ENCODE measurements around the gene RYR2.

Gene RYR2

DNA sequence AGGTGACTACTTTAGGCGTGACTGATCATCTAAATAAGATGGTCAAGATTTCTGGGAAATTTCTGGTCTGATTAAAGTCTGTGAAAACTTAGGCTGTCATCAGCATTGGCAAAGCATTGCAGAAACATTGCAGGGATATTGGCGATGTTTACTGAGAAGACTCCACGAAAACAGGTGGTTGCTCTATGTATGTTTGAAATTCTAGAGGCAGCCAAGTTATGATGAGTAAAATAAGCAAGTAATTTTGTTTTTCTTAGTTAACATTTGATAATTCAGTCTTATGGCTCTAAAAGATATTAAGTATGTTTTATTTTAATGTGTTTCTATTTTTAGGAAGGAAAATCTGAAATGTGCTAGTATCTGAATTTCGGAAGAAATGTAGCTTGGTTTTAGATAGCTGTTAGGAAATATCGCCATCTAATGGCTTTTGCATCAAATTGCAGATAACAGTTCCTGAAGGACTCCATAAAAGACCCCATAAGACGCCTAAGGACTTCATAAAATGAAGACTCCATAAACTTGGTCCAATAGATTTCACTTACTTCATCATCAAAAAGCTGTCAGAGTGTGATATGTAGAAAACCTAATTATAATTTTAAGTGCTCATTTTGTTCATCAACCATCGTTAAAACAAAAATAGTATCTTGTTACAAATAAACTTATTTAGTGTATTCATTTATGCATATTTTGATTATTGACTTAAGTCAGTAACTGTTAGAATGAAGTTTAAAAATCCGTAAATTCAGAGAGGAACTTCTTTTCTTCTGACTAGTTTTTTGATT lies 344.6 kb downstream of the RYR2 start:
- peak; percentile 25 for DNase-seq (ENCODE audit: low read depth)
- TF ChIP-seq, protein P1, sequence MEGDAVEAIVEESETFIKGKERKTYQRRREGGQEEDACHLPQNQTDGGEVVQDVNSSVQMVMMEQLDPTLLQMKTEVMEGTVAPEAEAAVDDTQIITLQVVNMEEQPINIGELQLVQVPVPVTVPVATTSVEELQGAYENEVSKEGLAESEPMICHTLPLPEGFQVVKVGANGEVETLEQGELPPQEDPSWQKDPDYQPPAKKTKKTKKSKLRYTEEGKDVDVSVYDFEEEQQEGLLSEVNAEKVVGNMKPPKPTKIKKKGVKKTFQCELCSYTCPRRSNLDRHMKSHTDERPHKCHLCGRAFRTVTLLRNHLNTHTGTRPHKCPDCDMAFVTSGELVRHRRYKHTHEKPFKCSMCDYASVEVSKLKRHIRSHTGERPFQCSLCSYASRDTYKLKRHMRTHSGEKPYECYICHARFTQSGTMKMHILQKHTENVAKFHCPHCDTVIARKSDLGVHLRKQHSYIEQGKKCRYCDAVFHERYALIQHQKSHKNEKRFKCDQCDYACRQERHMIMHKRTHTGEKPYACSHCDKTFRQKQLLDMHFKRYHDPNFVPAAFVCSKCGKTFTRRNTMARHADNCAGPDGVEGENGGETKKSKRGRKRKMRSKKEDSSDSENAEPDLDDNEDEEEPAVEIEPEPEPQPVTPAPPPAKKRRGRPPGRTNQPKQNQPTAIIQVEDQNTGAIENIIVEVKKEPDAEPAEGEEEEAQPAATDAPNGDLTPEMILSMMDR (IDR thresholded peaks at IDR 0.05; ENCODE audit: insufficient read depth, low read depth, low read length, missing control alignments): peak; percentile 61
- no peak overlapping the region for H3K4me3 ChIP-seq (ENCODE audit: low read depth, low read length)

GRCh38 chr1:237387144-237387505 lies 345.1 kb downstream of the RYR2 start:
- no peak for DNase-seq (ENCODE audit: low read depth)
- no peak overlapping the region for H3K4me3 ChIP-seq (ENCODE audit: low read depth, low read length)
- TF ChIP-seq, protein P1 (IDR thresholded peaks at IDR 0.05; ENCODE audit: insufficient read depth, low read depth, low read length, missing control alignments): no peak

DNA sequence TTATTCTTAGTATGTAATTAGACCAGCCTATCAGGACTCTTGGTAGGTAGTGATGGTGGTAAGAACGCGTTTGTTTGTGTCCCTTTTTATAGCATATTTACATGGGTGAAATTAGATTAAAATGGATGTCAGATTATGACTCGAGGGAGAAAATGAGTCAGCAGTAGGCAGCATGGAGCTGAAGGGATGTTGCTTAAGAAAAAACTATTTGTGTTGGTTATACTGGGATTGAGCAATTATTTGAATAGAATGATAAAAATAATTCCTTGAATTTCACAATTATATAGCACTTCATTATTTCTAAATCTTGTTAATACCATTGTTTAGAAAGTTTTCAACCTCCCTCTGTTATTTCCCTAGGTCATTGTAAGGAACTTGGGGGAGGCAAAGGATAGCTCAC lies 348.8 kb downstream of the RYR2 start:
- DNase-seq (ENCODE audit: low read depth): no peak
- TF ChIP-seq, protein P1 (IDR thresholded peaks at IDR 0.05; ENCODE audit: insufficient read depth, low read depth, low read length, missing control alignments): no peak
- no peak overlapping the region for H3K4me3 ChIP-seq (ENCODE audit: low read depth, low read length)

DNA sequence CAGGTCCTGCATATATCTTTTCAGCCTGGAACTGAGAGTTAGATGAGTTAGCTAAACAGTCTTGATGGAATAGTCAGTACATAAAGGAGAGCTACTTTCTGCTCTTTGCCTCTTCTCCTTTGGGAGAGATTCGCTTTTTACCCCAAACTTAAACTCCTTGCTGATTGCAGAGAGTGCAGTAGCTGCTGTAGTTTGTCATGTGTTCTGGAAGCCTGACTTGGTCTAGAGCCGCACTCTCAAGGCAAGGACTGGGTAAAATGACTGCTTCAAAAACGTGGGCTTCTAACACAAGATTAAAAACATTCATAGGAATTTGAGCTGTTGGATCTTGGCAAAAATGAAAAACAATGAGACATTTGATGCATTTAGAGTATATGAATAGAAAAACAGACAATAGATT lies 351.6 kb downstream of the RYR2 start:
- no peak overlapping the region for H3K4me3 ChIP-seq (ENCODE audit: low read depth, low read length)
- TF ChIP-seq, protein P1 (IDR thresholded peaks at IDR 0.05; ENCODE audit: insufficient read depth, low read depth, low read length, missing control alignments): no peak
- DNase-seq (ENCODE audit: low read depth): no peak

- TF ChIP-seq, protein P1 (IDR thresholded peaks at IDR 0.05; ENCODE audit: insufficient read depth, low read depth, low read length, missing control alignments): no peak
- no peak for DNase-seq (ENCODE audit: low read depth)
Measured at GRCh38 chr1:237394281-237394680, 352.3 kb downstream of the RYR2 start.

GRCh38 chr1:237396426-237396825 lies 354.4 kb downstream of the RYR2 start:
- no peak for DNase-seq (ENCODE audit: low read depth)
- H3K4me3 ChIP-seq (ENCODE audit: low read depth, low read length): no peak overlapping the region
- TF ChIP-seq, protein P1 (IDR thresholded peaks at IDR 0.05; ENCODE audit: insufficient read depth, low read depth, low read length, missing control alignments): no peak

More at GRCh38 chr1:237394281-237394680, 352.3 kb downstream of the RYR2 start:
- H3K4me3 ChIP-seq (ENCODE audit: low read depth, low read length): no peak overlapping the region

- no peak for DNase-seq (ENCODE audit: low read depth)
- TF ChIP-seq, protein P1 (IDR thresholded peaks at IDR 0.05; ENCODE audit: insufficient read depth, low read depth, low read length, missing control alignments): no peak
- H3K4me3 ChIP-seq (ENCODE audit: low read depth, low read length): no peak overlapping the region
Measured at GRCh38 chr1:237398751-237399150, 356.8 kb downstream of the RYR2 start.
